ENCODE measurements around the gene RNF213.

RNF213 gene

GRCh38 chr17:80425835-80426426 lies 165.3 kb downstream of the RNF213 start:
- TF ChIP-seq CTCF (IDR thresholded peaks at IDR 0.05): no peak

GRCh38 chr17:80426671-80427326 lies 166.1 kb downstream of the RNF213 start:
- TF ChIP-seq CTCF (IDR thresholded peaks at IDR 0.05): peak; percentile 97

- TF ChIP-seq CTCF (IDR thresholded peaks at IDR 0.05): no peak
These were observed 167.0 kb downstream of the RNF213 start for GRCh38 chr17:80427366-80428282.

GRCh38 chr17:80428363-80428762 lies 167.7 kb downstream of the RNF213 start:
- TF ChIP-seq CTCF (IDR thresholded peaks at IDR 0.05): no peak

GRCh38 chr17:80428796-80429195 lies 168.1 kb downstream of the RNF213 start:
- TF ChIP-seq CTCF (IDR thresholded peaks at IDR 0.05): no peak

GRCh38 chr17:80429356-80430275 lies 169.0 kb downstream of the RNF213 start:
- TF ChIP-seq CTCF (IDR thresholded peaks at IDR 0.05): no peak
